Measurements from ENCODE around the gene ADAMTS15.

ADAMTS15 gene

DNA sequence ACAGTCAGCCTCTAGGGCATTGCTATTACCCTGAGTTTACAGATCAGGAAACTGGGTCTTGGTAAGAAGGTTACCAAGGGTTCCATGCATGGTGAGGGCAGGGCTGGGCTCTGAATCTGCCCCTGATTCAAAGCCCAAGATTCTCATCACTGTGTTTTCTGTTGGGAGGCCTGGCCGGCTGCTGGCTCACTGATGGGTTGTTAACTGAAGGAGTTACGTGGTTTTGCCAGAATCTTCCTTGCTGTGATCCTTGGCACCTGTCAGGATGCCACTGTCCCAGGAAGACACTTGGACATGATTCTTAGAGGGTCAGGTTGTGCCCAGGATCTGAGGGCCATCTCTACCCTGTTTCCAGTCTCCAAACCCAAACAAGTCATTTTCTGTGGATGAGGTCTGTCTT, 61.5 kb downstream of the ADAMTS15 start:
- POLR2A ChIA-PET = no interaction called here
- Histone ChIP-seq H3K27ac (ENCODE audit: extremely low read depth, low read depth, low read length) (no peak overlapping the region), H3K4me3 (ENCODE audit: low read depth, low read length) (no peak overlapping the region), H3K9me3 (ENCODE audit: control insufficient read depth, insufficient read depth, low read depth, low read length) (no peaks in the 10 kb centered on the region), H3K4me1 (ENCODE audit: control insufficient read depth, insufficient read depth, low read length) (no peaks in the 10 kb centered on the region), H3K36me3 (ENCODE audit: control insufficient read depth in 2 of 2, insufficient read depth in 1 of 2, low read length in 2 of 2) (no peaks in the 10 kb centered on the region)
- CTCF ChIA-PET = interaction anchor here (0.9 kb wide), 1 partner anchor 115 kb away, joined by 3 read pairs; no protein-coding TSS in a partner anchor
- TF ChIP-seq ZNF292 (tag by site-specific recombination; IDR thresholded peaks at IDR 0.05; ENCODE audit: borderline replicate concordance, low read depth) (no peak), ZNF202 (tag by site-specific recombination; IDR thresholded peaks at IDR 0.05; ENCODE audit: borderline replicate concordance) (no peak), IKZF3 (tag by site-specific recombination; IDR thresholded peaks at IDR 0.05) (no peak)
- TF ChIP-seq, protein P1, sequence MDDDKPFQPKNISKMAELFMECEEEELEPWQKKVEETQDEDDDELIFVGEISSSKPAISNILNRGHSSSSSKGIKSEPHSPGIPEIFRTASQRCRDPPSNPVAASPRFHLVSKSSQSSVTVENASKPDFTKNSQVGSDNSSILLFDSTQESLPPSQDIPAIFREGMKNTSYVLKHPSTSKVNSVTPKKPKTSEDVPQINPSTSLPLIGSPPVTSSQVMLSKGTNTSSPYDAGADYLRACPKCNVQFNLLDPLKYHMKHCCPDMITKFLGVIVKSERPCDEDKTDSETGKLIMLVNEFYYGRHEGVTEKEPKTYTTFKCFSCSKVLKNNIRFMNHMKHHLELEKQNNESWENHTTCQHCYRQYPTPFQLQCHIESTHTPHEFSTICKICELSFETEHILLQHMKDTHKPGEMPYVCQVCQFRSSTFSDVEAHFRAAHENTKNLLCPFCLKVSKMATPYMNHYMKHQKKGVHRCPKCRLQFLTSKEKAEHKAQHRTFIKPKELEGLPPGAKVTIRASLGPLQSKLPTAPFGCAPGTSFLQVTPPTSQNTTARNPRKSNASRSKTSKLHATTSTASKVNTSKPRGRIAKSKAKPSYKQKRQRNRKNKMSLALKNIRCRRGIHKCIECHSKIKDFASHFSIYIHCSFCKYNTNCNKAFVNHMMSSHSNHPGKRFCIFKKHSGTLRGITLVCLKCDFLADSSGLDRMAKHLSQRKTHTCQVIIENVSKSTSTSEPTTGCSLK (tag by site-specific recombination; IDR thresholded peaks at IDR 0.05) = no peak

DNA sequence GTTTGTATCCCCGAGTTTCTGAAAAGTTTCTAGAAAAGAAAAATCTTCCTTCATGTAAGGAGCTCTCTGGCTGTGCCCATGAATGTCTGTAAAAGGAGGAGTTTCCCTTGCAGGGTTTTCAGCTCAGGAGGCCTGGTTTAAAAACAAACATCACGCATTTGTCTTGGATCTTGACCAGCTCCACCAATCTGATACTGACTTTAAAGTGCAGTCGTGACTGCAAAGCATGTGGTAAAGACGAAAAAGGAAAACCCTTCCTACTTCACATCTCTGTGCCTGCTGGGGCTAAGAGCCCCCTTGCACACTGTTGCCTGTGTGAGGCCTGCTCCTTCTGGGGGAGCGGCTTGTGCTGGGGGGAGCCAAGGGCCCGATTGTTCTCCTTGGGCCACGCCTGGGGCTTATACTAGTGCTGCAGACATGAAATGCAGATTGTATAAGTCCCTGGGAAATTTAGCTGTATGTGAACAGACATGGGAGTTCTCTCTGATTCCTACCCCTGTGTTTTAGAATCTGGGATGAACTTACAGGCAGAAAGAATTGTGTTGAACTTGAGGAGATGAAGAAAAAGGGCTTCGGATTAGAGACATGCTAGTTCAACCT, 62.1 kb downstream of the ADAMTS15 start:
- ChIA-PET POLR2A (no interaction called here), CTCF (no interaction called here)
- no peak for TF ChIP-seq ZNF16 (tag by site-specific recombination; IDR thresholded peaks at IDR 0.05; ENCODE audit: low read depth)
- no peak for TF ChIP-seq ZFP37 (tag by site-specific recombination; IDR thresholded peaks at IDR 0.05)
- TF ChIP-seq ZNF530 (tag by site-specific recombination; IDR thresholded peaks at IDR 0.05; ENCODE audit: low read depth) = no peak
- no peak for TF ChIP-seq ZNF629 (tag by site-specific recombination; IDR thresholded peaks at IDR 0.05)
- TF ChIP-seq ZNF830 (tag by site-specific recombination; IDR thresholded peaks at IDR 0.05; ENCODE audit: low read depth) = no peak
- no peak for TF ChIP-seq OSR2 (tag by site-specific recombination; IDR thresholded peaks at IDR 0.05)
- no peak for TF ChIP-seq GFI1B (tag by site-specific recombination; IDR thresholded peaks at IDR 0.05)
- no peak for TF ChIP-seq ZNF341 (tag by site-specific recombination; IDR thresholded peaks at IDR 0.05; ENCODE audit: low read depth)
- TF ChIP-seq ZNF211 (tag by site-specific recombination; IDR thresholded peaks at IDR 0.05; ENCODE audit: low read depth) = no peak
- TF ChIP-seq ZNF157 (tag by site-specific recombination; IDR thresholded peaks at IDR 0.05) = no peak
- no peak for TF ChIP-seq ZNF558 (tag by site-specific recombination; IDR thresholded peaks at IDR 0.05)
- TF ChIP-seq, protein P2, sequence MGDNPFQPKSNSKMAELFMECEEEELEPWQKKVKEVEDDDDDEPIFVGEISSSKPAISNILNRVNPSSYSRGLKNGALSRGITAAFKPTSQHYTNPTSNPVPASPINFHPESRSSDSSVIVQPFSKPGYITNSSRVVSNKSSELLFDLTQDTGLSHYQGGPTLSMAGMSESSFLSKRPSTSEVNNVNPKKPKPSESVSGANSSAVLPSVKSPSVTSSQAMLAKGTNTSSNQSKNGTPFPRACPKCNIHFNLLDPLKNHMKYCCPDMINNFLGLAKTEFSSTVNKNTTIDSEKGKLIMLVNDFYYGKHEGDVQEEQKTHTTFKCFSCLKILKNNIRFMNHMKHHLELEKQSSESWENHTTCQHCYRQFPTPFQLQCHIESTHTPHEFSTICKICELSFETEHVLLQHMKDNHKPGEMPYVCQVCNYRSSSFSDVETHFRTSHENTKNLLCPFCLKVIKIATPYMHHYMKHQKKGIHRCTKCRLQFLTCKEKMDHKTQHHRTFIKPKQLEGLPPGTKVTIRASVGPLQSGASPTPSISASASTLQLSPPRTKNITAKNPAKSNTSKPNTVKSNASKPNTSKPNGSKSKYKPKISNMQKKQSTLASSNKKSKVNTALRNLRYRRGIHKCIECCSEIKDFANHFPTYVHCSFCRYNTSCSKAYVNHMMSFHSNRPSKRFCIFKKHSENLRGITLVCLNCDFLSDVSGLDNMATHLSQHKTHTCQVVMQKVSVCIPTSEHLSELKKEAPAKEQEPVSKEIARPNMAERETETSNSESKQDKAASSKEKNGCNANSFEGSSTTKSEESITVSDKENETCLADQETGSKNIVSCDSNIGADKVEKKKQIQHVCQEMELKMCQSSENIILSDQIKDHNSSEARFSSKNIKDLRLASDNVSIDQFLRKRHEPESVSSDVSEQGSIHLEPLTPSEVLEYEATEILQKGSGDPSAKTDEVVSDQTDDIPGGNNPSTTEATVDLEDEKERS (tag by site-specific recombination; IDR thresholded peaks at IDR 0.05) = no peak
- TF ChIP-seq, protein P3, sequence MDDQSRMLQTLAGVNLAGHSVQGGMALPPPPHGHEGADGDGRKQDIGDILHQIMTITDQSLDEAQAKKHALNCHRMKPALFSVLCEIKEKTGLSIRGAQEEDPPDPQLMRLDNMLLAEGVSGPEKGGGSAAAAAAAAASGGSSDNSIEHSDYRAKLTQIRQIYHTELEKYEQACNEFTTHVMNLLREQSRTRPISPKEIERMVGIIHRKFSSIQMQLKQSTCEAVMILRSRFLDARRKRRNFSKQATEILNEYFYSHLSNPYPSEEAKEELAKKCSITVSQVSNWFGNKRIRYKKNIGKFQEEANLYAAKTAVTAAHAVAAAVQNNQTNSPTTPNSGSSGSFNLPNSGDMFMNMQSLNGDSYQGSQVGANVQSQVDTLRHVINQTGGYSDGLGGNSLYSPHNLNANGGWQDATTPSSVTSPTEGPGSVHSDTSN (CRISPR knock-in tag; IDR thresholded peaks at IDR 0.05) = no peak
- Histone ChIP-seq H3K4me1 (ENCODE audit: control insufficient read depth, insufficient read depth, low read length) (no peaks in the 10 kb centered on the region), H3K36me3 (ENCODE audit: control insufficient read depth in 2 of 2, insufficient read depth in 1 of 2, low read length in 2 of 2) (no peaks in the 10 kb centered on the region), H3K9me3 (ENCODE audit: control insufficient read depth, insufficient read depth, low read depth, low read length) (no peaks in the 10 kb centered on the region), H3K27ac (ENCODE audit: extremely low read depth, low read depth, low read length) (no peak overlapping the region), H3K4me3 (ENCODE audit: low read depth, low read length) (no peak overlapping the region)

Measured in HEK293 (cell line).